Measurements from ENCODE around the gene SDF2L1.

DNA sequence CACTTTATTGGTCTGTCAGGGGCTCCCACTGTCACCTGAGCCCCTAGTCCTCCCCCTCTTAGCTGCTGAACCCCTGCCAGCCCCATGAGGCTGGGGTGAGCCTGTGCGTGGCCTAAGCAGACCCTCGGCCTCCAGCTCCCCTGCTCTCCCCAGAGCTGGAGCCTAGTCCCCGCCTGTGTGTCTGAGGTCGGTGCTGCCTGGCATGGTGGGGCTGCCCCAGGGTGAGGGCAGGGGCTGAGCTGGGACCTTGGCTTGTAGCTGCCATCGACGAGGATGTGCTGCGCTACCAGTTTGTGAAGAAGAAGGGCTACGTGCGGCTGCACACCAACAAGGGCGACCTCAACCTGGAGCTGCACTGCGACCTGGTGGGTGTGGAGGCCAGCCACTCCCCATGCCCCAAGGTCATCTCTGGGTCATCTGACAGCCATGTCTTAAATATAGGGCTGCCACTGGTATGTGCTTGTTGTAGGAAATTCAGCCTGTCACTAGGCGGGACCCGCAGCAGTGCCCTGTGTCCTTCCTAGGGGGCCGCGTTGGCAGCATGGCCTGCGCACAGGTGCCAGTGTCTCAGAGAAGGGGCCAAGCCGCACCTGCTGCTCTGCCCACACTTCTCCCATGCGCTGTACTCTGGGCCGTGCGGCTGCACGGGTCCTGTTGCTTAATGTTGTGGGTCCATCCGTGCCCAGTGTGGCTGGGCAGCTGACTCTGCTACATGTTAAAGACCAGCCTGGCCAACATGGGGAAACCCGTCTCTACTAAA, 44.7 kb downstream of the SDF2L1 start:
- TF ChIP-seq YY1 (IDR thresholded peaks at IDR 0.05; ENCODE audit: insufficient read depth, insufficient read length) = no peak
- TF ChIP-seq ZNF274 (IDR thresholded peaks at IDR 0.05; ENCODE audit: low read depth, low read length) = no peak
- no peak for TF ChIP-seq SUZ12 (IDR thresholded peaks at IDR 0.05; ENCODE audit: extremely low read depth, insufficient read depth, insufficient read length)
